Right lobe of liver (tissue), 4 donors: ENCODE measurements around the gene FKBP1A.

Experiments
- CTCF ChIP-seq, 4 donors: fragments of 200-600 bp in 3 of 4; fragments of 450-650 bp in 1 of 4; IDR thresholded peaks; one replicate each; pipeline versions ENCODE4 v1.5.1 to v1.8.0; 2016 to 2022; ENCODE audit warnings: antibody characterized with exemption in 4 of 4, mild to moderate bottlenecking in 2 of 4
- POLR2A ChIP-seq: fragments of 450-650 bp; IDR thresholded peaks from one replicate; pipeline ENCODE4 v1.6.1; 2017; ENCODE audit warnings: antibody characterized with exemption, mild to moderate bottlenecking
- donor health status: DM: no; HTN: no; CAD: no.
- donor health status: DM: no; HTN: no; CAD: no.
- donor health status: DM: no; HTN: yes; CAD: no.

- TF ChIP-seq POLR2A (no peak), CTCF (IDR thresholded peaks at IDR 0.05) (no peak)
Observed at GRCh38 chr20:1368448-1369199, 24.2 kb downstream of the FKBP1A start.
